Tibial artery (tissue), 4 donors: ENCODE data around the gene ZNF609.
A peak's percentile ranks its signal among the peaks of the same experiment; 100 is the strongest.

Experiments
- DNase-seq, 2 donors: peaks; one replicate each; pipeline ENCODE4 v3.0.0-alpha.2; 2019
- H3K27ac ChIP-seq, 2 donors: fragments of 200-600 bp; sonication (generic) in 1 of 2; 1 replicate in 1 of 2; 2 replicates in 1 of 2; pipeline ENCODE4 v1.5.1; 2018 to 2019; ENCODE audit warnings: mild to moderate bottlenecking in 1 of 2
- H3K27me3 ChIP-seq, 2 donors: fragments of 200-600 bp; sonication (generic) in 1 of 2; one replicate each; pipeline versions ENCODE4 v1.5.1 to v1.6.0; 2016 to 2019
- H3K36me3 ChIP-seq, 3 donors: fragments of 200-600 bp; sonication (generic) in 2 of 3; one replicate each; pipeline ENCODE4 v1.5.1; 2016 to 2019; ENCODE audit warnings: mild to moderate bottlenecking in 2 of 3
- H3K4me1 ChIP-seq, 4 donors: fragments of 200-600 bp; sonication (generic) in 2 of 4; 1 replicate in 3 of 4; 2 replicates in 1 of 4; pipeline ENCODE4 v1.5.1; 2016 to 2019
- H3K4me3 ChIP-seq, 2 donors: fragments of 200-600 bp; sonication (generic) in 1 of 2; 1 replicate in 1 of 2; 2 replicates in 1 of 2; pipeline ENCODE4 v1.5.1; 2018 to 2019; ENCODE audit warnings: mild to moderate bottlenecking in 2 of 2
- H3K9me3 ChIP-seq, 3 donors: fragments of 200-600 bp; sonication (generic) in 1 of 3; one replicate each; pipeline ENCODE4 v1.5.1; 2016 to 2019
- intact Hi-C: fragments of 100-400 bp; cut with DNase I; formaldehyde crosslinking; loops from one replicate; pipeline ENCODE4 v1.15.0; 2023; ENCODE audit warnings: low total_unique reads
- TF ChIP-seq, protein P1 (sequence below), 2 experiments: fragments of 200-600 bp in 1 of 2; fragments of 450-650 bp in 1 of 2; IDR thresholded peaks; one replicate each; pipeline ENCODE4 v1.5.1; 2017 to 2019; ENCODE audit warnings: antibody characterized with exemption in 2 of 2, mild to moderate bottlenecking in 1 of 2, moderate library complexity in 1 of 2

The ZNF609 gene

GRCh38 chr15:64694816-64695215 is 234.4 kb downstream of the ZNF609 start:
- Histone ChIP-seq H3K27ac (peak overlapping the region in 1 of 2 donors; percentile 84), H3K27me3 (no peaks in the 10 kb centered on the region), H3K4me3 (no peak overlapping the region), H3K9me3 (no peaks in the 10 kb centered on the region), H3K4me1 (peaks cover 0 to 96% (median 63%) of the 10 kb centered on the region in 4 donors), H3K36me3 (peaks cover 11 to 30% (median 16%) of the 10 kb centered on the region in 3 donors)
- no peak for DNase-seq
- intact Hi-C loops, result loop anchor here (10.0 kb wide), 1 partner anchor 210 kb away; no protein-coding TSS in a partner anchor
- TF ChIP-seq, protein P1, sequence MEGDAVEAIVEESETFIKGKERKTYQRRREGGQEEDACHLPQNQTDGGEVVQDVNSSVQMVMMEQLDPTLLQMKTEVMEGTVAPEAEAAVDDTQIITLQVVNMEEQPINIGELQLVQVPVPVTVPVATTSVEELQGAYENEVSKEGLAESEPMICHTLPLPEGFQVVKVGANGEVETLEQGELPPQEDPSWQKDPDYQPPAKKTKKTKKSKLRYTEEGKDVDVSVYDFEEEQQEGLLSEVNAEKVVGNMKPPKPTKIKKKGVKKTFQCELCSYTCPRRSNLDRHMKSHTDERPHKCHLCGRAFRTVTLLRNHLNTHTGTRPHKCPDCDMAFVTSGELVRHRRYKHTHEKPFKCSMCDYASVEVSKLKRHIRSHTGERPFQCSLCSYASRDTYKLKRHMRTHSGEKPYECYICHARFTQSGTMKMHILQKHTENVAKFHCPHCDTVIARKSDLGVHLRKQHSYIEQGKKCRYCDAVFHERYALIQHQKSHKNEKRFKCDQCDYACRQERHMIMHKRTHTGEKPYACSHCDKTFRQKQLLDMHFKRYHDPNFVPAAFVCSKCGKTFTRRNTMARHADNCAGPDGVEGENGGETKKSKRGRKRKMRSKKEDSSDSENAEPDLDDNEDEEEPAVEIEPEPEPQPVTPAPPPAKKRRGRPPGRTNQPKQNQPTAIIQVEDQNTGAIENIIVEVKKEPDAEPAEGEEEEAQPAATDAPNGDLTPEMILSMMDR (IDR thresholded peaks at IDR 0.05), result no peak

DNA sequence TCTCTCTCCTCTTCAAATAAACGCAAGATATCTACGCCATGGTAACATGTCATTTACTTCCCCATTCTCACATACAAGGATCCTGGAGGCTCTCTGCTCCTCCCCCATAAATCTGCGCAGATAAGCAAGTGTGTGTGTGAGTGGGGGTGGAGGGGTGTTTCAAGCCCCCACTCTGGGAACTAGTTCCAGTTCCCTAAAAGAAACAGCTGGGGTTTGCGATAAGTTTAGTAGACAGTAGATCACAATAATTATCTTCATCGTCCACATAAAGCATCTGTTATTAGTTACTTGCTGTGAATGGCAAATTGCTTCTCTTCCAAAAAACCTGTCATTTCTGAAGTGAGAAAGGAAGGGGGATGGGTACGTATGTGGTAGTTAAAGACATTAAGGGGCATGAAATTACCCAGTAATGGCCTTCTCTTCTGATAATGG is 235.2 kb downstream of the ZNF609 start:
- no peaks in the 10 kb centered on the region for H3K9me3 ChIP-seq
- peaks cover 3 to 23% (median 9%) of the 10 kb centered on the region in 3 donors for H3K36me3 ChIP-seq
- no peak overlapping the region for H3K4me3 ChIP-seq
- TF ChIP-seq, protein P1 (IDR thresholded peaks at IDR 0.05), result no peak
- peaks cover 0 to 99% (median 67%) of the 10 kb centered on the region in 4 donors for H3K4me1 ChIP-seq
- DNase-seq, result peak in 1 of 2 donors; percentile 40
- H3K27me3 ChIP-seq, result no peaks in the 10 kb centered on the region
- peak overlapping the region; percentile 42 to 84 for H3K27ac ChIP-seq
- intact Hi-C loops, result loop anchor here (10.0 kb wide), 1 partner anchor 209 kb away; no protein-coding TSS in a partner anchor

DNA sequence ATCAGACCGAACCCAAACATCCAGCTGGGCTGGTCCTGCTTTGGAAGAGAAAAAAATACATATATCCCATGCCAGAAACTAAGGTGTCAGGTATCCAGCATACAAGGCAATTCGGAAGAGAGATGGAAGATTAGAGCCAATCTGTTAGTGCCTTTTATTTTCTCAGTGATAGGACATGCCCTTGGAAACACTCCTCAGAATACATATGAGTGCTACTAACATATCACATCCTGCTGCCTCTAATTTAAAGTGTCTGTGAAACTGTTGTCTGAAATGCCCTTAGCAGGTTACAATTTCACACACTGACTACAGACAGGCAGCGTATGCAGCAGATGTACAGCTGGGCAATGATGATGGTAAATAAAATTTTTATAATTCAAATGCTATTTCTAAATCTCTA is 236.1 kb downstream of the ZNF609 start:
- TF ChIP-seq, protein P1 (IDR thresholded peaks at IDR 0.05), result no peak
- no peaks in the 10 kb centered on the region for H3K9me3 ChIP-seq
- H3K4me3 ChIP-seq, result no peak overlapping the region
- intact Hi-C loops, result loop anchor here (10.0 kb wide), 1 partner anchor 208 kb away; no protein-coding TSS in a partner anchor
- H3K4me1 ChIP-seq, result peaks cover 0 to 99% (median 69%) of the 10 kb centered on the region in 4 donors
- peaks cover 0 to 15% (median 6%) of the 10 kb centered on the region in 3 donors for H3K36me3 ChIP-seq
- no peaks in the 10 kb centered on the region for H3K27me3 ChIP-seq
- peak overlapping the region; percentile 42 to 84 for H3K27ac ChIP-seq
- DNase-seq, result no peak

GRCh38 chr15:64697911-64698369 is 237.6 kb downstream of the ZNF609 start:
- no peaks in the 10 kb centered on the region for H3K9me3 ChIP-seq
- peak overlapping the region; percentile 63 to 84 for H3K27ac ChIP-seq
- H3K4me3 ChIP-seq, result no peak overlapping the region
- no peaks in the 10 kb centered on the region for H3K27me3 ChIP-seq
- no peak for DNase-seq
- H3K4me1 ChIP-seq, result peaks cover 0 to 96% (median 65%) of the 10 kb centered on the region in 4 donors
- intact Hi-C loops, result loop anchor here (10.0 kb wide), 1 partner anchor 207 kb away; no protein-coding TSS in a partner anchor
- peaks cover 0 to 14% (median 6%) of the 10 kb centered on the region in 3 donors for H3K36me3 ChIP-seq
- TF ChIP-seq, protein P1 (IDR thresholded peaks at IDR 0.05), result no peak

- Histone ChIP-seq H3K27me3 (no peaks in the 10 kb centered on the region), H3K36me3 (peaks cover 0 to 14% (median 6%) of the 10 kb centered on the region in 3 donors), H3K4me3 (peak overlapping the region; percentile 1 to 29), H3K4me1 (peaks cover 0 to 94% (median 58%) of the 10 kb centered on the region in 4 donors), H3K27ac (peak overlapping the region; percentile 63 to 84), H3K9me3 (no peaks in the 10 kb centered on the region)
- TF ChIP-seq, protein P1 (IDR thresholded peaks at IDR 0.05), result no peak
- no peak for DNase-seq
- intact Hi-C loops, result loop anchor here (10.0 kb wide), 1 partner anchor 206 kb away; no protein-coding TSS in a partner anchor
Measured at GRCh38 chr15:64698823-64699222, 238.4 kb downstream of the ZNF609 start.
